Lower leg skin (tissue), 4 donors: ENCODE measurements around the gene ZIM2. TPM values are rescaled to one million over a fixed set of nuclear protein-coding genes. Genes with fewer than 3 reads are reported as not detected.
"Not testable (repeated sequence)": the region's sequence is repeated elsewhere in the genome, so short reads cannot be mapped to it uniquely, and the experiment has no call there.

Source experiments
- DNase-seq, 2 donors: peaks; one replicate each; pipeline ENCODE4 v3.0.0-alpha.2; 2019; ENCODE audit warnings: low spot score in 2 of 2
- H3K4me3 ChIP-seq: fragments of 200-600 bp; sonication (generic); 2 replicates; pipeline ENCODE4 v1.5.1; 2017; ENCODE audit warnings: mild to moderate bottlenecking, low read depth; ENCODE audit not compliant: poor library complexity, severe bottlenecking
- CTCF ChIP-seq, 3 donors: fragments of 450-650 bp; IDR thresholded peaks; one replicate each; pipeline ENCODE4 v1.5.1; 2016; ENCODE audit warnings: antibody characterized with exemption in 3 of 3, mild to moderate bottlenecking in 3 of 3, moderate library complexity in 2 of 3
- POLR2A ChIP-seq, 2 donors: fragments of 450-650 bp; IDR thresholded peaks; one replicate each; pipeline ENCODE4 v1.6.1; 2016 to 2017; ENCODE audit warnings: antibody characterized with exemption in 2 of 2, mild to moderate bottlenecking in 1 of 2, moderate library complexity in 1 of 2
- WGBS, 2 donors: methylation state at CpG; one replicate each; pipeline ENCODE4 v1.1.5; 2018; 5-methylcytosine and 5-hydroxymethylcytosine counted together
- intact Hi-C: fragments of 100-400 bp; cut with DNase I; formaldehyde crosslinking; loops from one replicate; pipeline ENCODE4 v1.15.0; 2023; ENCODE audit warnings: low total_unique reads
- total RNA-seq, 4 donors: library from RNA; depleted of rRNA; stranded (reverse); fragments of >200 nt; gene quantifications; one replicate each; pipeline ENCODE4 v1.1.0, GENCODE V29; 2016

ZIM2 gene
- total RNA-seq, 4 donors from 2014 or later: 0.45 TPM; not detected in 3

DNA sequence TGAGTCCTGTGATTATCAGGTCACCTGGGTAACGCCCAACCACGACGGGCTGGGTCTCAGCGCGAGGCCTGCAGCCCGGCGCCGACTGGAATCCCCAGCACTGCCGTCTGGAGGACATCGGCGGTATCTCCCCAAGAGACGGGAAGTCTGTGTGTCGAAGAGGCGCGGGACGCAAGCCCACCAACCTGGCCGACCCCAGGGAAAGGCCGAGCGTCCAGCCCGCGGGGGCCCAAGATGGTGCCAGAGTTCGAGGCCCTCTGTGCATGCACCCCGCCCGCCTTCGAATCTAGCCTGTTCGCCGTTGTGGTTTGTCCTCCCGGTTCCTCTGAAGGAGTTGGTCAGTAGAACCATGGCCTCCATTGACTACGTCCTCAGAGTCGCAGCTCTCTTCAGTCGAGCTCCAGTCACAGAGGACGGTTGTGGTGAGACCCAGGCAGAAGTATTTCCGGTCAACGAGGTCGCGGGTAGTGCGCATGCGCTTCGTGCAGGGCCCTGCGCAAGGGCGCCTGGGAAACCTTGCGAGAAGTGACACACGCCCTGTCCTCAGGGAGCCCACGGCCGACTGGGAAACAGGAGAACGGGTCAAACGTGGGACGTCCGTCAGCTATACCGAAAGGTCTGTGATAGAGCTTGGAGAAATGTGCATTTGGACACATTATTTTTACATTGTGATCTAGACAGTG is 24.1 kb upstream of the ZIM2 start:
- TF ChIP-seq CTCF (IDR thresholded peaks at IDR 0.05) (no peak), POLR2A (IDR thresholded peaks at IDR 0.05) (no peak)
- H3K4me3 ChIP-seq: no peak overlapping the region
- 80 to 81% methylated on average over 49 to 50 of the region's 50 CpGs for WGBS, 2 donors
- intact Hi-C loops: no loop called here
- DNase-seq: no peak

- intact Hi-C loops: no loop called here
- DNase-seq: no peak
- H3K4me3 ChIP-seq: no peak overlapping the region
- TF ChIP-seq POLR2A (IDR thresholded peaks at IDR 0.05) (no peak), CTCF (IDR thresholded peaks at IDR 0.05) (no peak)
- 75 to 84% methylated on average over 4 of the region's 4 CpGs for WGBS, 2 donors
Observed at GRCh38 chr19:56862741-56863140, 22.2 kb upstream of the ZIM2 start.

- intact Hi-C loops, DNase-seq, H3K4me3 ChIP-seq: not testable (repeated sequence)
- WGBS, 2 donors: 86 to 92% methylated on average over 10 of the region's 10 CpGs
Observed at GRCh38 chr19:56860409-56860808, 19.9 kb upstream of the ZIM2 start.

- DNase-seq: no peak
- intact Hi-C loops: no loop called here
- TF ChIP-seq CTCF (IDR thresholded peaks at IDR 0.05): no peak
- no peak for TF ChIP-seq POLR2A (IDR thresholded peaks at IDR 0.05)
- 90 to 91% methylated on average over 4 of the region's 4 CpGs for WGBS, 2 donors
- H3K4me3 ChIP-seq: no peak overlapping the region
Observed at GRCh38 chr19:56858026-56858425, 17.5 kb upstream of the ZIM2 start.

DNA sequence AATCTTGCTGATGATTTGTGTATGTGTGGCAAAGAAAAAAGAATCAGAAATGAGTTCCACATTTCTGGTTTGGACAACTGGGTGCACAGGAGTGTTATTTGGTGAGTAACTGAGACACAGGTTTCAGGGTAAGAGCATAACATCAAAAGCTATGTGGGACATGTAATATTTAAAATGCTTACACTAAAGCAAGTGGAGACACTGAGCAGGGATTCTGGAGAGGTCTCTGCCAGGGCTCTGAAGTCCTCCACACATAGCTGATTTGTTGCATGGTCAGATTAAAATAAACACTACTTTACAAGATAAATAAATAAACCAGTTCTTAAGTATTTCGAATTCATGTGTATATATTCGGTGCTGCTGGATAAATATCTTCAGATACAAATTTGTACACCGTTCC is 16.3 kb upstream of the ZIM2 start:
- WGBS, 2 donors: 90 to 94% methylated on average over 3 of the region's 3 CpGs
- no peak for DNase-seq
- no peak overlapping the region for H3K4me3 ChIP-seq

DNA sequence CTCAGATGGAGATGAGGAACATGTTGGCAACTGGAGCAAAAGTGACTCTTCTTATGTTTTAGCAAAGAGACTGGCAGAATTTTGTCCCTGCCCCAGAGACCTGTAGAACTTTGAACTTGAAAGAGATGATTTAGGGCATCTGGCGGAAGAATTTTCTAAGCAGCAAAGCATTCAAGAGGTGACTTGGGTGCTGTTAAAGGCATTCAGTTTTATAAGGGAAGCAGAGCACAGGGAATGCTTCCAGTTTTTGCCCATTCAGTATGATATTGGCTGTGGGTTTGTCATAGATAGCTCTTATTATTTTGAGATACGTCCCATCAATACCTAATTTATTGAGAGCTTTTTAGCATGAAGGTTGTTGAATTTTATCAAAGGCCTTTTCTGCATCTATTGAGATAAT is 11.8 kb upstream of the ZIM2 start:
- WGBS, 2 donors: 90 to 96% methylated on average over 2 of the region's 2 CpGs
- DNase-seq, intact Hi-C loops, H3K4me3 ChIP-seq: not testable (repeated sequence)

More for the DNA sequence above, 16.3 kb upstream of the ZIM2 start:
- TF ChIP-seq POLR2A (IDR thresholded peaks at IDR 0.05) (no peak), CTCF (IDR thresholded peaks at IDR 0.05) (no peak)
- intact Hi-C loops: no loop called here

- TF ChIP-seq POLR2A (IDR thresholded peaks at IDR 0.05) (no peak), CTCF (IDR thresholded peaks at IDR 0.05) (no peak)
- DNase-seq: no peak
- 66 to 69% methylated on average over 4 of the region's 4 CpGs for WGBS, 2 donors
- no peak overlapping the region for H3K4me3 ChIP-seq
- intact Hi-C loops: no loop called here
Observed at GRCh38 chr19:56848166-56848565, 7.6 kb upstream of the ZIM2 start.
